AG20443 (cell line): ENCODE measurements around the gene IDS.
"Not testable (repeated sequence)": the region's sequence is repeated elsewhere in the genome, so short reads cannot be mapped to it uniquely, and the experiment has no call there.

Experiments
- DNase-seq: peaks from one replicate; pipeline ENCODE4 v3.0.0; 2012; ENCODE audit warnings: low spot score, mixed read lengths

The IDS gene

DNA sequence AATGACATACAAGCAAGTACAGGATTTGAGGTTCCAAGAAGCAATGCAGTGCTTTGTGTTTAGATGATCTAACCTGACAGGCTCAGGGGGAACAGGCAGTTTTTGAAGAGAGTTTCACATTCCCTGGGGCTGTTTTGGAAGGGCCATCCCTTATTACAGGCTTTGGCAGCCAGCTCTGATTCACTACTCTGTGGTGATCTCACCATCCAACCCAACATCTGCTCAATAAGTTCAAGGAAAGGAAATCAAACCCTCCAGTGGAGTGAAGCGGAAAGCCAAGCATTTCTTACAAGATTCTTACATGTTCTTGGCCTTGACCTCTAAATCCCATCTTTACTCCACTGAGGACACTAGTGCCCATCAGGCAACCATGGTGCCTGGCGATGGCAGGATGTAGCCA is 7.5 kb downstream of the IDS start:
- peak; percentile 57 for DNase-seq

DNA sequence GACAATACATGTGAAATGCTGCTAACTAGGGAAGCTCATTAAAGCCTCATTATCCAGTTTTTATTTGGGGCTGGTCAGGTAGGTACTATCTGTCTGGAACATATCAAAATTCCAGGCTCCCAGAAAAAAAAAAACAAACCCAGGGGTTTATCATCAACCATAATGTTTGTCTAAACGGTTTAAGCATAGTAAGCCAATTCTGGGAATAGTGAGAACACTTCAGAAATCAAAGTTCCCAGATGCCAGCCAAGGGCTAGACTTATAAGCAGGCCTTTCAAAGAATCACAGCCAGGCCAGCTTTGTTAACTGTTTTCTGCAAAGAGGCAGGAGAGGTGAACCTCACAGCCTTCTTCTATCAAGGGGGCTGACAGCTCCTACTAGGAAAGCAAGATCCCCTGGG is 8.1 kb downstream of the IDS start:
- DNase-seq = no peak

DNA sequence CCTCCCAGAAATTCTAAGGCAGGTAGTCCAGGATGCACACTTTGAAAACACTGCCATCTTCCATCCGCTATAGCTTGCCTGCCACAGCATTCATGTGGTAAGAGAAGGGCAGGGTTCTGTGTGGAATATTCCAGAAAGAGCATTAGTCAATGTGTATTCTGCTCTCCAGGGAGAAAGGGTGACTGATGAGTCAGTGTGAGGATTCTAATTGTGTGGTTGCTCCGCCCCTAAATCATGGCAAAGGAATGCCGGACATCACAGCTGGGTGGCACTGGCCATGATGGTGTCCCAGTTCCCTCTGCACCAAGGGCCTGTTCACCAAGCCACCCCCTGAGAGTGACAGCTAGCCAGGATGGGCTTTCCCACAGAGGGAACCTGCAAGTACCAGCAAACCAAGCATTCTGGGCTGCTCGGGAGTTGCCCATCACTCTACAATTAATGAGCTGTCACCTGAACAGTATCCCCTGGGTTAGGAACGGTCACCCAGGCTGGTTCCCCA is 9.5 kb downstream of the IDS start:
- peak; percentile 69 for DNase-seq

DNA sequence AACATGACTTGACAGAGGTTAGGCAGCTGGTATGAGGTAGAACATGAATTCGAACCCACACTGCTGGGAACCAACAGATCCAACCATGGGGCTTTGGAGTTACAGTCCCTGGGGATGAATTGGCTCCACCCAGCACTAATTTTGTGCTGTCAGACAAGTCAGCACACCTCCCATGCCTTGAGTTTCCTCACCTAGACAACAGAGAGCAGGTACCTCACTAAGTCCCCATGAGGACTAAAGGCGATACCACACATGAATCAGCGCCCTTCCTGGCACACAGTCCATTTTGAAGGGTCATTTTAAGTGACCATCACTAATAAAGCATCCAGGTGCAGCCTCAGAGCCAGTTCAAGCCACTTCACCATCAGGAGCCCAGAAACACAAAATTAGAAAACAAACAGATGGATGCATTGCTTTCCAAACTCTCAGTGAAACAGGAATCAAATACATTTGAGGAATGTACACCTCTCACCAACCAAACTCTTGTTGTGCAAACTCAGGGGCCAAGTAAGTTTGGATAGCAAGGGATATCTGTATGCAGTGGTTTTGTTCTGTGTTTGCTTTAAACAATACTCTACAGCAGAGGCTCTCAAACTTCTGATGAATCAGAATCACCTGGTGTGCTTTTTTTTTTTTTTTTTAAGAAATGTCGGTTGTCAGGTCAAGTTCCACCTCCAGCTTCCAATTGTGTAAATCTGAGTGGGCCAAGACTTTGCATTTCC is 10.1 kb downstream of the IDS start:
- DNase-seq = no peak

DNA sequence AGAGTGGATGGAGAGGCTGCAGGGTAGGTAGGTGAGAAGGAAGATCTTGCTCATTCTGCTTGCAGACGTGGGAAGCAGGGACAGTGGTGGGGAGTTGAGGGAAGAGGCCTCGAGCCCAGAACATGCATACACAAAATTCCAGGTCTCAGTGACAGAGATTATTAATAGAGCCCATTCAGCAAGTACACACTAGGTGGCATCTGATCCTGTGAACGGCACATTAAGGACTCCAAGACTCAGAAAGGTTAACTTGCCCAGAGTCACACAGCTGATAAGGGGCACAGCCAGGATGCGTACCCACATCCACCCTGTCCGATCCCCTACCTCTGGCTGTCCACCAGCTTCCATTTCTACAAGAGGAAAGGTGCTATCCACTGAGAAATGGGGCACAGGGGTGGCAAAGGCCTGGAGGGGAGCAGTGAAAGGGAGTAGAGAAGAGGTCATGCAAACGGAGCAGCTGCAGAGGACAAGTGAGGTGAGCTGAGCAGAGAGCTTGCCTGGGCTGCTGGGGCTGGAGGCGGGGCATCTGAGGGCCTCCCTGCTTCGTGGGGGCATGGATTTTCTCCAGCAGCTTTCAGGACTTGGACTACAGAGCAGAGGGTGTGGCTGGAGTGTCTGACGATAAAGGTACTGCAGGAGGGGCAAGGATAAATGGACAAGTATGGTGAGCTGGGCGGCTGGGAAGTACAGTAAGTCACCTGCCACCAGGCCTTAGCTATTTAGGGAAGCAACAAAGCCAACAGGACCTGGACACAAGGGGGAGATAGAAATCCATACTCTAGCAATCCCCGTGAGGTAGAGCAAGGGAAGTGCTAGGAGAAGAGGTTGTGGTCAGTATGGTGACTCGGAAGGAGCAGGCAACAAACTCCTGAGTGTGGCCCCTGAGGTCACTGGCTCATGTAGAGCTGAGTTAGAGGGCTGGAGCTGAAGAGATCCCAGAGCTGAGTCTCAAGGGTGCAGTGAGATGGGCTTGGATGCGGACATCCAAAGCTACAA is 11.2 kb downstream of the IDS start:
- DNase-seq = no peak

DNA sequence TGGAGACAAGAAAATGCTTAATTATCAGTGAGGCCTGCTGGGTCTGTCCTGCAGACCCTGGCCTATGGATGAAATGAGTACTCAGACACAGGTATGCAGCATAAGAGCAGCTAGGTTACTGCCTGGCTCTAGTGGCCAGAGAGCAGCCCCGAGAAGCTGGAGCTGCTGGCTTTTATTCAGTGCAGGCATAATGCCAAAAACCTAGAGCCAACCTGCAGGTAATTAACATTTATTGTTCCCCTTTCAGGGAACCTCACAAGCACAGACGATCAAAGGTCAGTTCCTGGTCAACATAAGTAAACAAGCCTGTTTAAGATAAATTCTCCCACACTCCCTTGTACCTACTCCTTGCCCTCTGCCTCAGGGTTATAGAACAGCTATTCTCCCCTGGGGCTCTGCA is 13.3 kb downstream of the IDS start:
- DNase-seq = no peak

DNA sequence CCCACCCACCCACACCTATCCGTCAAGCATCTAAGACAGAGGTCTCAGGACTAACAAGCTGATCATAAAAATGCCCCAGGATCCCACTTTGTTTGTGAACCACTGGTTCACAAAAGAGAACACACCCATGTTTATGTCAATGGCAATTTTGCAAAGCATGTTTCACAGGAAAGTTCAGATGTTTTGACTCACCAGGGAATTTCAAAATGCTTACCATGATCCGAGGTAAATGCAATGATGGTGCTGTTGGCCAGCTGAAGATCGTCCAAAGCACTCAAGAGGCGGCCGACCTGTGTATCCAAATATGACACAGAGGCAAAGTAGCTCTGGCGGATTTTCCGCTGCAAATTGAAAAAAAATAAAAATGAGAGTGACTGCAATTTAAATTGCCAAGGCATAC is 15.0 kb downstream of the IDS start:
- DNase-seq = no peak

DNA sequence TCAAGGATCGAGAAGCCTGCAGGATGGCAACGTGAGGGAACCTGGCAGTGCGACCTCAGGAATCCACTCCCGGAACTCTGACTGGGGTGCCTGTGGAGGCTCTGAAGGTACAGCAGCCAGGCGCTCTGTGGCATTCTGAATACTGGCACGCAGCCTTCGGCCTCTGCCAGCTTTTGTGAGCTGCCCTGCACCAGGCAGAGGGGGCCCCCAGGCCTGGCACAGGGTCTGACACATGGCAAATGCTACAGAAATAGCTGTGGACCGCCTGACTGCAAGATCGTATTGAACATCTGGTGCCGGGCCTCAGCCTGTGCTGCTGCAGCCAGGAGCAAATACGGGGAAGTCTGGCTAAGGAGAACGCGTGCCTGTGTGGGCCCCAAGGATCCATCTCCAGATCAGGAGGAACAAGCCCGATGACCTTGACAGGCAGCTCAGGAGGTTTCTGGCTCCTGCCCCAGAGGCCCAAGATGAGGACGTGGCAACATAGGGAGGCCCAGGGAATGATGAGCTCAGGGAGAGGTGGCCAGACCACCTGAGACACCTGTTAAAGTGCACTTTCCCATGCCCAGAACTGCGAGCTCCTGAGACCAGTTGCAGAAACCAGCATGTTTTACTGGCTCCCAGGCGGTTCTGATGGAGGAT is 16.6 kb downstream of the IDS start:
- not testable (repeated sequence) for DNase-seq

DNA sequence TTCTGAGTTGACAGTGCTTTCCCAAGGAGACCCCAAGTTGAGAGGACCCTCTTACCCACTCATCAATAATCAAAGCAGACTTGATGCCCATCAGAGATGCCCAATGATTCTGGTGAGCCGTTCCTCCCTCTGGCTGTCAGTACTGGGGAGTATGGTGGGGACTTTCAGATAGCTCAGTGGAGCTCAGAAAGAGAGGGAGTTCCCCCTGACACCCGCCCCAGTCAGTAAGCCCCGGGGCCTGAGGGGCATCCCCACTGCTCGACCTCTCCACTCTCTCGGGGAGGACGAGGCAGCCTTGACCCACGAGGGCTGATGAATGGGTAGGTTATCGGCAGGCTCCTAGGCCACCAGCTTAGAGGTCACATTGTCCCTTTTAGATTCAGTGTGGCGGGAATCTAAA is 17.1 kb downstream of the IDS start:
- DNase-seq = not testable (repeated sequence)

DNA sequence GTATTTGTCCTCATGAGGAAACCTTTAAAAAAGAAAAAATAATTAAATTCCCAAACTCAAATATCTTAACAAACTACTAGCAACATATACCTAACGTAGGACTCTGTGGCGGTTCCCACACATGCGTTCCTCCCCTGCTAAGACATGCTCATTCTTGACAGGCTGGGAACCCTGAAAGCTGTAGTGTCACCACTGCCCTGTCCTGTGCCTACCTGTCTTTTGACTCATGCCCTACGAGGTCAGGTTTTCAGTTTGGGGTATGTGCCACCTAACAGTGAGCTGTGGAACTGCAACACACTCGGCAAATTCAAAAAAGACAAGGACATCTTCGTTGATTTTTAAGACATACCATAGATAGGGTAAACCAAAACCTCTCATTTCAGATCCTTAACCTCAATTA is 17.8 kb downstream of the IDS start:
- DNase-seq = no peak

DNA sequence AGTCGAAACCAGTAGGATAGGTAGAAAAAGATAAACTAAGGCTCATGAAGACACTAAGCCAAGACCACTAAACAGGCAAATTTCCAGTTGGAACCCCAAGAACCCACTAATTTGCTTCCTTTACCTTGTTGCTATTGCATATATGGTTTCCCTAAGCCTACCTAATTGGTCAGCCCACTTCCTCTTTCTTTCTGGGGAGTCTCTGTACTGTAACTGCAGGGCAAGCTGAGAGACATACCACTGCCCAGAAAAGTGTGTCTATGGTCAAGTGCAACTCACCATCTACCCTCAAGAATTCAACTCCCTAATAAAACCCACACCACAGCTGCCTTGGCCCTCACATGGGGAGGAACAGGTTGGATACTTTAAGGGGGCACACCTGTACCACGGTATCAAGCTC is 28.6 kb downstream of the IDS start:
- no peak for DNase-seq

DNA sequence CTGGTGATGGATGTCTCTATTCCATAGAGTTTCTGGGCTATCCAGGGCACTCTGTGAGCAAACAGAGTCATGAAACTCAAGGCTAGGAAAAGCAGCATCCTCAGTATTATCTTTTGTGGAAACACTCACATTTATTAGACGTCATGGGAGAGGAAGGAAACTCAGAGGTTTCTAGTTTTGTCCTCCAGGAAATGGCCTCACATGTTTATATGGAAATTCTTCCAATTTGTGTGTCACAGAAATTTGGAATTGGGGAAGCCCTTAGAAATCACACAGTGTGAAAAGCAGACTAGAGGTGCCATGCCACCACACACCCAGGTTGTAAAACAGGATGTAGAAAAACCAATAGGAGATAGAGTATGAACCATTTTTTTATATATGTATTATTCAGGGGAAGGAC is 31.1 kb downstream of the IDS start:
- DNase-seq = no peak

DNA sequence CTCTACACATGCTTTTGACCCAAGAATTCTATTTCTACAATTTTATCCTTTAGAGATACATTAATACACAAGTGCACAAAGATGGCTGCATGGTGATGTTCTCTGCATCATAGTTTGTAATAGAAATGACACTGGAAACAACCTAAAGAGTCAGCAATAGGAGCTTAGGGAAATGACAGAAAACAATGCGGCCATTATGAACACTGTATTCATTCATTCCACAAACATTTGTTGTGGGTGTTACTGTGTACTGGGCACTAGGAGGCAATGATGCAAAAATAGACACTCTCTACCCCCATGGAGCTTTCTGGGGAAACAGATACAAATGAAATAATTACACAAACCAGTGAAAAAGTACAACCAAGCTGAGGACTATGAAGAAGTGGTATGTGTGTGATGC is 32.0 kb downstream of the IDS start:
- no peak for DNase-seq

DNA sequence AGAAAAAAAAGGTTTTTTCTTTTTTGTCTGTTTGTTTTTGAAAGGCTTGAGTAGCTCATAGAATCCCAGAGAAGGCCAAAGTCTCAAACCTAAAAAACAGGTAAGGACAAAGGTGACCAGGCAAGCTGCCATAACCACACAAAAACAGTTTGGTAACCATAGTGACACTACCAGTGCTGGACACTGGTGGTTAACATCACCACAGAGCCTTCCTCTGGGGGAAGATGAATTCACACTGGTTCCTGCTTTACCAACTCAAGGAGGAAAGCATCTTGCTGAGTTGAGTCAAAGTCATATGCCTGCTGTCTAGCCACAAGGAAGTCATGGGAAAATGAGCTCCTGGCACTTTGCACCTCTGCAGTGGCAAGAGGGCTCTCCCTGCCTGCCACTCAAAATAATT is 32.5 kb downstream of the IDS start:
- DNase-seq = no peak

DNA sequence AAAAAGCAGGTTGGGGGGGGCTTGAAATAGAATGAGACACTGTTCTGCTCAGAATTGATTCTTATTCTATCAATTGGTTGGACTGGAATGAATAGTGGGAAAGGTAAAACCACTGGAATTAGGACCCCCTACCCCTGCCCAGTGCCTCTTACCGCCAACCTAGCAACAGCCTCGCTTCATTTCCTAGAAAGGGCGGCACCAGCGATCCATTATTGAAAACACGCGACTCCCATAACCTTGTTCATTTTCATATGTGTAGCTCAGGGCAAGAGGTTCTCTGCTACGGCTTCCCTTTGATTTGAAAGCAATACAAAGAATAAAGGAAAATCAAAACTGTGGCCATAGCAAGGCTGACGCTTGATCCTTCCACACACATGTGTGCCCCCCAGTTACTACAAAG is 33.7 kb downstream of the IDS start:
- DNase-seq = no peak

DNA sequence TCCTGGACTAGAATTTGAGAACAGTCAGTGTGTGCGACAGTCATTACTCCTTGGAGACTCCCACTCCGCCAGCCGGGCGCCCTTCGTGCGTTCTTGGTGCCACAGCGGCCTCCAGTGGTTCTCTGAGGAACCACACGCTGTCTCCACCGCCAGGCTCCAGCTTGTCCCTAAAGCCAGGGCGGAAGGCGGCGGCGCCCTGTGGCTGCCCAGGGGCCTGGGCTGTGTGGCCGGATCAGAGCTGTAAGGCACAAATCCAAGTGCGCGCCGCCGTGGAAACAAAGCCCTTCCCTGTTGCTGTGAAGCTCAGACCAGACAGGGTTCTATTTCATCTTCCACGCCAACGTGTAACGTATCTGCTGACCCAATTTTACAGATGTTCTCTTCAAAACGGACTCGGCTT is 34.2 kb downstream of the IDS start:
- peak; percentile 80 for DNase-seq

DNA sequence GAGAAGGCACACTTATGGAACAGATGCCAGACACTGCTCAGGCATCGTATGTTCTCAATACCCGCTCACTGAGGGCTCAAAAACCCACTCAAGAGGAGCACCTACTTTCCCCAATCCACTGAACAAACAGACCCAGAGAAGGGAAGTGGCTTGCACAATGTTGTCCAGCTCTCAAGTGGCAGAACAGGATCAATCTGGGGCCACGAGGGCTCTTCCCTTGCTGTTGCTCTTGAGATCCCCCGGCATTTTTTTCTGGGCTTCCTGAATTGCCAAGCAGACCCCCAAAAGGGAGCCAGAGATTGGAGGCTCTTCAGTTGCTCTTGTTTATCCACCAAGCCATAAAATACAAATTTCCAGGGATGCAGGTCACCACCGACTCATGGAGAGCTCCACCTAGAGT is 35.7 kb downstream of the IDS start:
- DNase-seq = peak; percentile 16

DNA sequence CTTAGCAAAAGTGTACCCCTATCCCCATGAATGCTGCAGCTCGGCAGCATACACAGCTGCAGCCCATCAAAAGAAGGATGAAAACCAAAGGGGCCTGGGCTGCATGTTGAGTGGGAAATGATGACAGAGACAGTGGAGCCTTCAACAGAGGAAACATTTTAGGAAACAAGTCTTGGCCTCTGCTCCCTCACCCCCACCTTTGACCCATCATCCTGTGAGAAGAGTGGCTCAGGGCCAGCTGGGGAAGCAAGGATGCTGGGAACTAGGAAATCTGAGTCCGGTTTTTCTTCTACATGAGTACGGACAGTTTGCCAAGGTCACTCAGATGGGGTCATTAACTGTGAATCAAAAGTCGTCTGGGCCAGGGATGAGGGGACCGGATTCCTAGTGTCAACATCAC is 37.2 kb downstream of the IDS start:
- DNase-seq = no peak

DNA sequence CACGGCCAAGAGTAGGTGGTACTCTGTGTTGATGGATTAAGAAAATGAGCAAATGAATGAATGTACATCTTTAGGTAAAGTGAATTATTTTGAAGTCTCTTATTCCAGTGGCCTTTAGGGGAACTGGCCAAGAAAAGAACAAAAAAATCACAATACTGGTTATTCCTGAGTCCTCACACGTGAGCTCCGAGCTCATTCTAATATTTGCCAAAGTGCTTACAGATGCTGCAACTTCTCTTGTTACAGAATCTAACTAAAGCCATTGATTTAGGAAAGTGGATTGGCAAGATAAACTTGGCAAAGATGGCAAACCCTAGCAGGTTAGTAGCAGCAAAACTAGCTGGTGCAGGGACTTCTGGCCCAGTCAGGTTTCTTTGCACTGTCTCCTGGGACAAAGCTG is 37.6 kb downstream of the IDS start:
- DNase-seq = no peak

DNA sequence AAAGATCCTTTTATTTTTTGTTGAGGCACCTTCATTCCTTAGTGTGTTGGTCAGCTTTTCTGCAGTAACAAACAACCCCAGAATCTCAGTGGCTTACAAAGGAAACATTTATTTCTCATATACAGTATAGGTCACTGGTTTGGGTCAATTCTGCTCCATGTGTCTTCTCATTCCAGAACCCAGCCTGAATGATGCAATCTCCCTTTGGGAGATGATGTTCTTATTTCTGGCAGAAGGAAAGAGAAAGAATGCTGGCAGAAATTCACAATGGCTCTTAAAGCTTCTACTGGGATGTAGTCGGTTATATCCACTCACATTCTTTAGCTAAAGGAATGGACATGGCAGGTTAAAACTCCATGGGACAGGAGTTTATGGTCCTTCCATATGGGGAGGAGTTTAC is 42.3 kb downstream of the IDS start:
- DNase-seq = peak; percentile 48

DNA sequence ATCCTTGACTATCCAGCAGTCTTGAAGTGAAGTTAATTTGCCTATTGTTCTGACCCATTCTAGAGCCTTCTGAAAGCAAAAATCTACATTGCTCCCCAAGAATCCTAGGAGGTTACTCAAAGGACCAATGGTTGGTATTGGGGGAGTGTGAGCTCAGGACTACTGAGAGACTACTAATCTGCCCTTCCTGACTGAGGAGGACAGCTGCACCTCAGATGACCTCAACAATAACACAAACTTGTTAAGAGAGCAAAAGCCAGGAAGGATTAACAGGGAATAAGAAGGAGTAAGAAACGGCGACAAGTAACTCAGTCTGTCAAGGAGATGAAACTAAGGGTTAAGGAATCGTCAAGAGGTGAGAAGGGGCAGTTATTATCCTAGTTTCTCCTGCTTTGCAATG is 43.4 kb downstream of the IDS start:
- no peak for DNase-seq

DNA sequence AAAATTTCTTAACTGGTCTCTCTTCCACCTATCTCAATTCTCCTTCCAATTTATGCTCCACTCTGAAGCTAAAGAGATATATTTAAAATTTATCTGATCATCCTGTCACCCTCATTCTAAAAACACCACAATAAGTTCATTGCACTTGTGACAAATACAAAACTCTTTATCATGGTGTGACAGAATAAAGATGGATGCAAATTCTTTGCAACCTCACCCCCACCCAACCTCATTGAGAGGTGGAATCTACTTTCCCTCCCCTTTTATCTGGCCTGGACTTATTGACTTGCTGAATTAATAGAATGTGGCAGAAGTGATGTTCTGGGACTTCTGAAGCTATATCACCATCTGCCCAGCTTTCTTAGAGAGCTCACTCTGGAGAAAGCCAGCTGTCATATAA is 46.5 kb downstream of the IDS start:
- no peak for DNase-seq
